Gastroesophageal sphincter (tissue), 4 donors: ENCODE data around the gene ADAM30. TPM values are rescaled to one million over a fixed set of nuclear protein-coding genes. Genes with fewer than 3 reads are reported as not detected.

Source experiments
- ATAC-seq: fragments of 150-250 bp; one replicate; pipeline ENCODE4 v1.9.1; 2016; ENCODE audit warnings: mild to moderate bottlenecking, moderate library complexity
- H3K27ac ChIP-seq, 4 donors: fragments of 200-600 bp; sonication (generic) in 3 of 4; 1 replicate in 3 of 4; 2 replicates in 1 of 4; pipeline ENCODE4 v1.5.1; 2016 to 2019
- H3K27me3 ChIP-seq: fragments of 200-600 bp; sonication (generic); one replicate; pipeline ENCODE4 v1.5.1; 2019
- H3K36me3 ChIP-seq, 2 donors: fragments of 200-600 bp; sonication (generic); one replicate each; pipeline ENCODE4 v1.5.1; 2019; ENCODE audit warnings: control low read depth in 1 of 2
- H3K4me1 ChIP-seq, 3 donors: fragments of 200-600 bp; sonication (generic); 1 replicate in 2 of 3; 2 replicates in 1 of 3; pipeline ENCODE4 v1.5.1; 2016 to 2019; ENCODE audit warnings: control low read depth in 2 of 3
- H3K4me3 ChIP-seq, 2 donors: fragments of 200-600 bp; sonication (generic); one replicate each; pipeline ENCODE4 v1.5.1; 2019; ENCODE audit warnings: mild to moderate bottlenecking in 1 of 2, moderate library complexity in 1 of 2
- H3K9me3 ChIP-seq, 3 donors: fragments of 200-600 bp; sonication (generic); one replicate each; pipeline ENCODE4 v1.5.1; 2017 to 2019; ENCODE audit warnings: control low read depth in 2 of 3
- EP300 ChIP-seq: sonication (generic); formaldehyde crosslinking; IDR thresholded peaks from one replicate; pipeline ENCODE4 v1.6.1; 2017; ENCODE audit warnings: antibody characterized with exemption, mild to moderate bottlenecking
- POLR2A ChIP-seq, 2 donors: fragments of 450-650 bp; IDR thresholded peaks; one replicate each; pipeline ENCODE4 v1.6.1; 2017; ENCODE audit warnings: antibody characterized with exemption in 2 of 2, mild to moderate bottlenecking in 2 of 2, moderate library complexity in 1 of 2
- POLR2AphosphoS5 ChIP-seq: sonication (generic); formaldehyde crosslinking; IDR thresholded peaks from one replicate; pipeline ENCODE4 v1.6.1; 2017; ENCODE audit warnings: antibody characterized with exemption
- WGBS, 2 donors: methylation state at CpG; one replicate each; pipeline ENCODE4 v1.1.5; 2018; ENCODE audit warnings: low coverage in 1 of 2; 5-methylcytosine and 5-hydroxymethylcytosine counted together
- total RNA-seq, 4 donors: library from RNA; depleted of rRNA; stranded (reverse); fragments of >200 nt; gene quantifications; one replicate each; pipeline ENCODE4 v1.1.0, GENCODE V29; 2016
- TF ChIP-seq, protein P1 (sequence below), 4 experiments: fragments of 200-600 bp in 2 of 4; fragments of 450-650 bp in 2 of 4; sonication (generic) in 1 of 4; IDR thresholded peaks; one replicate each; pipeline ENCODE4 v1.5.1; 2017 to 2019; ENCODE audit warnings: antibody characterized with exemption in 4 of 4, mild to moderate bottlenecking in 2 of 4, moderate library complexity in 2 of 4

ADAM30 gene
- total RNA-seq, 4 donors from 2014 or later: not detected

DNA sequence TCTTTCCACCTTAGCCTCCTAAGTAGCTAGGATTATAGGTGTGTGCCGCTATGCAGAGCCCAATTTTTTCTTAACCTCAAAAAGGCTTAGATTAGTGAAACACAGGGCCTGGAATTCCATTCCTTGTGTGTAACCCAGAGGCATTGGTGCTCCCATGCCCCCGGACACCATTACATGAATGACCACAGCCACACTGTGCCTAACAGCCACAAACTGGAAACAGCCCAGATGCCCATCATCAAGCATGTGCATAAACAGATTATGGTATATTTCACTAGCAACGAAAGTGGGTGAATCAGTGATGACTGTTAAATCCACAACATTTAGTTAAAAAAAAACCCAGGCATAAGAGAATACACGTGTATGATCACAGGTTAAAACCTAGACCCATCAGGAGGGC, 24.4 kb downstream of the ADAM30 start:
- H3K4me1 ChIP-seq: peaks cover 4 to 29% (median 11%) of the 10 kb centered on the region in 3 donors
- 65 to 85% methylated on average over 2 of the region's 4 CpGs for WGBS, 2 donors
- no peak overlapping the region for H3K27ac ChIP-seq
- ATAC-seq: no peak
- no peaks in the 10 kb centered on the region for H3K9me3 ChIP-seq
- H3K36me3 ChIP-seq: no peaks in the 10 kb centered on the region
- no peak overlapping the region for H3K4me3 ChIP-seq
- TF ChIP-seq, protein P1, sequence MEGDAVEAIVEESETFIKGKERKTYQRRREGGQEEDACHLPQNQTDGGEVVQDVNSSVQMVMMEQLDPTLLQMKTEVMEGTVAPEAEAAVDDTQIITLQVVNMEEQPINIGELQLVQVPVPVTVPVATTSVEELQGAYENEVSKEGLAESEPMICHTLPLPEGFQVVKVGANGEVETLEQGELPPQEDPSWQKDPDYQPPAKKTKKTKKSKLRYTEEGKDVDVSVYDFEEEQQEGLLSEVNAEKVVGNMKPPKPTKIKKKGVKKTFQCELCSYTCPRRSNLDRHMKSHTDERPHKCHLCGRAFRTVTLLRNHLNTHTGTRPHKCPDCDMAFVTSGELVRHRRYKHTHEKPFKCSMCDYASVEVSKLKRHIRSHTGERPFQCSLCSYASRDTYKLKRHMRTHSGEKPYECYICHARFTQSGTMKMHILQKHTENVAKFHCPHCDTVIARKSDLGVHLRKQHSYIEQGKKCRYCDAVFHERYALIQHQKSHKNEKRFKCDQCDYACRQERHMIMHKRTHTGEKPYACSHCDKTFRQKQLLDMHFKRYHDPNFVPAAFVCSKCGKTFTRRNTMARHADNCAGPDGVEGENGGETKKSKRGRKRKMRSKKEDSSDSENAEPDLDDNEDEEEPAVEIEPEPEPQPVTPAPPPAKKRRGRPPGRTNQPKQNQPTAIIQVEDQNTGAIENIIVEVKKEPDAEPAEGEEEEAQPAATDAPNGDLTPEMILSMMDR (IDR thresholded peaks at IDR 0.05): no peak
- TF ChIP-seq POLR2AphosphoS5: no peak
- no peaks in the 10 kb centered on the region for H3K27me3 ChIP-seq

DNA sequence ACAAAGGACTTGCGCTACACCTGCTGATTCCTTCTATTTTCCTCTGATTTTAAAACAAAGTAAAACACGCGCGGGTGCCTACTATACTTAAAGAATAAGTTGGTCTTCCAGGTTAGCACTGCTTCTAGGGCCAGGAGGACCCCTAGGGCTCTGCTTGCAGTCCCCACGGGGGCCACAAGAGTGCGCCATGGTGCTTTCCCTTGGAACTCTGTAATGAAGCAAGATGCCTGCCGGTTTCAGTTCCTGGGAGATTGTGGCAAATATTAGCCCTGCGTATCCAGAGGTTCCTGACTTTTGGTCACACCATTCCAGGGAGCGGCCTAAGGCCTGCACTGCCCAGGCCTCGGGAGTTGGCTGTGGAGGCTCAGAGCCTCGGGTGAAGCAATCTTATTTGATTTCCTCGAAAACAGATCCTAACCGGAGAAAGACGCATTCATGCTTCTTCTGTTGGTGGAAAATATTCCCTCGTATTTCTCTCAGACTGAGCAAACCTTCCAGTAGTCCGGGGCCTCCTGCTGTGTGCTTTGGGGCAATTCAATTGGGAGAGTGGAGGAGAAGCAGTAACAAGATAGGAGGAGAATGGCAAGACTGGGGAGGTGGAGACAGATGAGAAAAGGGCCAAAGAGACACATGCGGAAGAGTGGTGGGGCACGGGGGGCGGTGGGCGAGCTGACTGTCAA, 25.3 kb downstream of the ADAM30 start:
- H3K36me3 ChIP-seq: no peaks in the 10 kb centered on the region
- peaks cover 4 to 29% (median 11%) of the 10 kb centered on the region in 3 donors for H3K4me1 ChIP-seq
- no peak overlapping the region for H3K27ac ChIP-seq
- TF ChIP-seq POLR2A (IDR thresholded peaks at IDR 0.05): no peak
- TF ChIP-seq, protein P1 (IDR thresholded peaks at IDR 0.05): peak; percentile 61 to 96 (median 75)
- no peak for TF ChIP-seq POLR2AphosphoS5
- H3K9me3 ChIP-seq: no peaks in the 10 kb centered on the region
- H3K4me3 ChIP-seq: peak overlapping the region in 1 of 2 donors; percentile 15
- H3K27me3 ChIP-seq: no peaks in the 10 kb centered on the region
- peak; percentile 73 for ATAC-seq
- WGBS, 2 donors: 31 to 80% methylated on average over 2 to 8 of the region's 20 CpGs

DNA sequence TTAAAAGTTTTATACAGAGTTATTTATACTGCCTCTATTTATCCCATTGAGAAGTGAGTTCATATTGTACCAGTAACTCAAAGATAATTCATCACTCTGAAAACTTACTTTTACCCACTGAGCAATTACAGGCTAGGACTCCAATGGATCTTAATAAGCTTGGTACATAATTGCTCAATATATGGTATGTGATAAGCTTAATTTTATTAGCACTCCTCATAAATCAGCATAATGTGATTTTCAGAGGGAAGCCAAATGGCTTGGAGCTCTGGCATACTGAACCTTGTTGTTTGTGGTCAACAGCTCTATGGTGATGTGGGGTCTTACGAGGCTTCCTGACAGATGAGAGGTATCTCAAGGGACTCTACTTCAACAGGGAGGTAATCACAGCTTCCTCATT, 26.3 kb downstream of the ADAM30 start:
- WGBS, 2 donors: 38% methylated on average over 1 of the region's 1 CpG; no CpG with 5 or more reads in 1 of the 2 donors
- Histone ChIP-seq H3K4me1 (peaks cover 4 to 29% (median 11%) of the 10 kb centered on the region in 3 donors), H3K27ac (no peak overlapping the region), H3K4me3 (no peak overlapping the region), H3K27me3 (no peaks in the 10 kb centered on the region), H3K36me3 (no peaks in the 10 kb centered on the region), H3K9me3 (no peaks in the 10 kb centered on the region)
- ATAC-seq: no peak
- TF ChIP-seq, protein P1 (IDR thresholded peaks at IDR 0.05): no peak
- TF ChIP-seq POLR2AphosphoS5: no peak
- TF ChIP-seq POLR2A (IDR thresholded peaks at IDR 0.05): no peak
- no peak for TF ChIP-seq EP300

DNA sequence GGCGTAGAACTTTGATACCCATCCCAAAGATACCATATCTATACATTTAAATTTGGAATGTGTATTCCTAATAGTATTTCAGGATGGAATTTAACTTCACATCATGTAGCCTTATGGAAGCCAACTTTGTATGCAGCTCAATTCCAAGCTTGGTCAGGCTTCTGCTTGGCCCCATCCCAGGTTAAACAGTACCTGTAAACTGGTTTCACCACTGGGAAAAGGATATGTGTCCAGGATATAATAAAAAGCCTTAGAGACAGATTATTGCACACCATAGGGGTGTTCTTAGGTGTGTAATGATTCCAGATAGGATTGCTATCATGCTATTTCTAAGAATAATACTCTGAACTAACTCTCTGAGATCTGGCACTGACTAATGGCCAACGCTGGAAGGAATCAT, 28.1 kb downstream of the ADAM30 start:
- ATAC-seq: no peak
- 72 to 83% methylated on average over 2 of the region's 2 CpGs for WGBS, 2 donors

More for the DNA sequence above, 28.1 kb downstream of the ADAM30 start:
- Histone ChIP-seq H3K4me1 (peaks cover 0 to 17% (median under 1%) of the 10 kb centered on the region in 3 donors), H3K9me3 (no peaks in the 10 kb centered on the region), H3K27me3 (no peaks in the 10 kb centered on the region), H3K27ac (no peak overlapping the region), H3K36me3 (no peaks in the 10 kb centered on the region), H3K4me3 (no peak overlapping the region)
- TF ChIP-seq EP300 (no peak), POLR2A (IDR thresholded peaks at IDR 0.05) (no peak), POLR2AphosphoS5 (no peak)
- TF ChIP-seq, protein P1 (IDR thresholded peaks at IDR 0.05): no peak
